Peyer's patch (tissue), 4 donors: Measurements from ENCODE around the gene TIMM22.

Experiments used
- CTCF ChIP-seq, 6 experiments: fragments of 450-650 bp in 4 of 6; fragments of 200-600 bp in 2 of 6; sonication (generic) in 1 of 6; IDR thresholded peaks; one replicate each; pipeline ENCODE4 v1.5.1; 2017 to 2019; ENCODE audit warnings: antibody characterized with exemption in 6 of 6, mild to moderate bottlenecking in 3 of 6, moderate library complexity in 1 of 6
- POLR2A ChIP-seq, 2 donors: fragments of 450-650 bp; IDR thresholded peaks; one replicate each; pipeline ENCODE4 v1.5.1; 2017; ENCODE audit warnings: antibody characterized with exemption in 2 of 2, mild to moderate bottlenecking in 2 of 2, moderate library complexity in 2 of 2

GRCh38 chr17:1038459-1039122 lies 41.7 kb downstream of the TIMM22 start:
- no peak for TF ChIP-seq CTCF (IDR thresholded peaks at IDR 0.05)
- TF ChIP-seq POLR2A (IDR thresholded peaks at IDR 0.05): no peak
